Measurements from ENCODE around the gene LRRC58.

LRRC58 gene

DNA sequence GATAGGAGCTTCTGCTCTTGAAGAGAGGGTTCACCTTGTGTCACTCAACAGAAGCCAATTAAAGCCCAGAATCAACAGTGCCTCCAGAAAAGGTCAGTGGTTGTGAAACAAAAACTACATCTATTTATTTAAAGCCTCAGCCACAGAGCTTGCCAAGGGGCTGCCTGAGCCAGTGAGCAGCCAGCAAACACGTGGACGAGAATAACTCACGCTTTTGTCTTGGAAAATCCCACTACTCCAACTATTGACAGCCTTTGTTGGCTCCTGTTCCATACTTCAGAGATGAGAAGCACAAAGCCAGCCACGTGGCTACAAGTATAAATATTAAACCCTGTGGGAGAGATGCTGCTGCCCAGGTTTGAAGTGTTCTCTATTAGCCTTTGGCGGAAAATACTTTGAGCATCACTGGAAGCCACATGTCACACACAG lies 74.4 kb downstream of the LRRC58 start:
- DNase-seq = no peak
